GM19351 (cell line): ENCODE measurements around the gene FEM1B.

Source experiments
- ATAC-seq: cut with Tn5 transposase; IDR thresholded peaks from one replicate; pipeline ENCODE4 v1.9.1; 2021; ENCODE audit warnings: mild to moderate bottlenecking, moderate library complexity; ENCODE audit not compliant: unreplicated experiment

Gene FEM1B

GRCh38 chr15:68318931-68319909, 41.7 kb downstream of the FEM1B start:
- no peak for ATAC-seq

DNA sequence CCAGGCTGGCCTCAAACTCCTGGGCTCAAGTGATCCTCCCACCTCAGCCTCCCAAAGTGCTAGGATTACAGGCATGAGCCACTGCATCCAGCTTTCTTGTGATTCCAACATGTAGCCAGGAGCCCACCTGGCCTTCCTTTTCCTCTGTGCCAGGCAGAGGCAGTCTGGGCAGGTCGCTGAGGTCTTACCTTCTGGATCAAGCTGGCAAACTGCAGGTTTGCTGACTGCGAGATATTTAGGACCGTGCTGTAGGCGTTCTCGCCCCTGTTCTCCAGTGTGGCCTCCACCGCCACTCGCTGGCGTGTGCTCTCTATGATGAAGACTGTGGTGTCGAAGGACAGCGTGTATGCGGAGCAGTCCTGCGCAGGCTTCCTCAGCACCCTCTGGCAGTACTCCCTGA, 42.5 kb downstream of the FEM1B start:
- ATAC-seq: no peak

DNA sequence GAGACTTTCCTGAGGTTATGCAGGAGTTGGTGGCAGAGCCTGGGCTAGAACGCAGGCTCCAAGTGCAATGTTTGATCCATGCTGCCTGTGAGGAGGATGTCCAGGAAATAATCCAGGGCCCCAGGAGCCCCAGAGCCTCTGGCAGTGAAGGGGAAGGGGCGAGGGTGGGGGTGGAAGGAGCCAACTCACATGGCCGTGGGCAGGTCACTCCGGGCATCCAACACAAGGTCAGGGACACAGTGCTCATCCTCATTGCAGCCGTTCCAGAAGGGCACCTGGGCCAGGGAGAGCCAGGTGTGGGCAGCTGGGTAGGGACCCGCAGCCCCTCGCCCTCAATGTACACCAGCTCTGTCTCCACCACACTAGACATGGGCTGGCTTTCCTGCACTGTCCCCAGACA, 43.7 kb downstream of the FEM1B start:
- no peak for ATAC-seq

- ATAC-seq: no peak
Observed at GRCh38 chr15:68322796-68323195, 45.3 kb downstream of the FEM1B start.

- no peak for ATAC-seq
Observed at GRCh38 chr15:68325726-68326125, 48.2 kb downstream of the FEM1B start.

DNA sequence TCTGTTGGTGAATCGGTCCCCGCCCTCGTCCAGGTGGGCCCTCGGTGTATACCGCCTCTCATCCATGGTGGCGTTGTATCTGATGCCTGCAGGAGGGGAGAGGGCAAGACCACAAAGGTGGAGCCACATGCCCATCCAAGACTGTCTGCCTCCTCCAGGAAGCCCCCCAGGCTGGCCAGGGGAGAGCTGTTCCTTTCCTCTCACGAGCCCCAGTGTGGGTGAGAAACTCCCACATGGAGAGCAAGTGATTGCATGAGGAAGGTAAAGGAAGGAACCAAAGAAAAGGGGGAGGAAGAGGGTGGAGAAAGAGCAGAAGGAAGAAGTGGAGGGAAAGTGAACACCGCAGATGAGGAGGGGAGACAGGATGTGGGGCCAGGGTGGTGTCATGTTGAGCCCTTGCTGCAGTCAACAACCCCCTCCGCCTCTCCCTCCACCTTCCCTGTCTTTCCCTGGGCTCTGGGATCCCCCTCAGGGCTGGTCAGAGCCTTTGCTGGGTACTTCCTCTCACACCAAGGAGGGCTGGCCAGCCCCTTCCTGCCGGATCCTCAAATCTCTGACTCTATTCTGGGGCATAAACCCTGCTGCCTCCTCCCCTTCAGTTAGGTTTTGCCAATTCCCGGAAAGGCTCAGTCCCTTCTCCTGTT, 49.3 kb downstream of the FEM1B start:
- no peak for ATAC-seq

DNA sequence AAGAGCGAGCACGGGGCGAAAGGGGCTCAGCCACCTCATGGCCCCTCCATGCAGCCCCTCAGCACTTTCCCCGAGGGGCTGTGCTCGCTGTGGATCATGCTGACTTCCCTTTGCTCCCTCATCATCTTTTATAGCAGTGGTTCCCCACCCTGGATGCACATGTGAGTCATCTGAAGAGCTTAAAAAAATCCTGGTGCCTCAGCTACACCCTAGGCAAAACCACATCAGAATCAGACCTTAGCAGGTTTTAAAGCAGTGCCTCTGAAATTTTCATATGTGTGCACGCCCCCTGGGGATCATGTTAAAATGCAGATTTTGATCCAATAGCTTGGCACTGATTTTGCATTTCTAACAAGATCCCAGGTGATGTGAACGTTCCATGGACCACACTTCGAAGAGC, 50.9 kb downstream of the FEM1B start:
- no peak for ATAC-seq

DNA sequence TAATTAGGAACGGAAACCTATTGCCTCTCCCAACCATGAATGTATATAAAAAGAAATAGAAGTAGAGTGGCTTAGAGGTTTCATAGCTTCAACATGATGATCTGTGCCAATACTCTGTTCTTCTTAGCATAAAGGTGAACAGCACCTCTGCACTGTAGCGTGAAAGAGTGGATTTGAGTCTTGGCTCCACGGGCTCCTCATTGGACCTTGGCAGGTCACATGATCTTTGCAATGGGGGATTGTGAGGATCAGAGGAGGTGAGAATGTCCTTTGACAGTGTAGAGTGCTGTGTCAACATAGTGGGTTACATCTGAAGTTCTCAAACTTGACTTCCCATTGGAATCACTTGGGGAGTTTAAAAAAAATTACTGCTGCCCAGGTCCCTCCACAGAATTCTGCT, 51.4 kb downstream of the FEM1B start:
- no peak for ATAC-seq

GRCh38 chr15:68330416-68330815, 52.9 kb downstream of the FEM1B start:
- no peak for ATAC-seq

GRCh38 chr15:68330901-68331300, 53.4 kb downstream of the FEM1B start:
- ATAC-seq: no peak

DNA sequence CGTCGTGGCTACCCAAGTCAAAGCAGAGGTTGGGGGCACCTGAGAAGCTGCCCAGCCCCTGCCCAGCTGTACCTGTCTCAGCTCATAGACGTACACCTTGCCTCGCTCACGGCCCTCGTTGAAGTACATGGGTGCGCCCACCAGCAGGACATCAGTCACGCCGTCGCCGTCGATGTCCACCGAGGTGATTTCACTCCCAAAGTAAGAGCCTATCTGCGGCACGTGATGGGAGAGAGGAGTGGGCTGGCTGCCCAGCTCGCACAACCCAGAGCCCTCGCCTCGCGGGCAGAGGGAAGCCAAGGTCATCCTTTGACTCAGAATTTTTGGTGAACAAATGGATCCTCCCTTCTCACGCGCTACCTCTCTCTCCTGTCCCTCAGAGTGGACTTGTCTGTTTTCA, 54.7 kb downstream of the FEM1B start:
- no peak for ATAC-seq

DNA sequence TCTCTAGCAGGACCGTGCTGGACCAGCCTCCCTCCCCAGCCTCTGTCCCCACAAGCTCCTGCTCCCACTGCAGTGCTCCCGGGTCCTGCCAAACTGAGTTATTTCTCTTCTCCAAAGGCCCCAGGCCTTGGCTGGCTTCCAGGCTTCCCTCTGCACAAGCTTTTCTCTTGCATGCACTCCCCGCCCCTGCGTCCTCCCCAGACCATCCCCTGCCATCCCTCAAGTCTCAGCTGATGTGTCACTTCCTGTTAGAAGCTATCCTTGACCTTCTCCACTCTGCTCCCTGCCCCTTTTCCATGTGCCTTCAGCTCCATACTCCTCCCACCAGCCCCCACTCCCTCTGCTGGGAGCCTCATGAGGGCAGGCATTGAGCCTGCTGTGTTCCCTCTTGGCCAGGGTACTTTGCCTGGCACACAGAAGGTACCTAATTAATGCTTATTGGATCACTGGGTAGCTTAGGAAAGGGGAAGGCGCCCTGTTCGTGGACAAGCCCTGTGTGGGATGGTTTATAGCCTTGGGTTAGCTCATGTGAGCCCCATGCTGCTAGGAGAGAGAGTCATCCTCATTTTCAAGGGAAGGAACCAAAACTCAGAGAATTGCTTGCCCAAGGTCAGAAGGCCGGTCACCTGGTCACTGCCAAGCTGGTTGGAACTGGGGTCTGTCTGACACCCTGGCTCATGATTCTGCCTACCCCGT, 56.4 kb downstream of the FEM1B start:
- no peak for ATAC-seq

DNA sequence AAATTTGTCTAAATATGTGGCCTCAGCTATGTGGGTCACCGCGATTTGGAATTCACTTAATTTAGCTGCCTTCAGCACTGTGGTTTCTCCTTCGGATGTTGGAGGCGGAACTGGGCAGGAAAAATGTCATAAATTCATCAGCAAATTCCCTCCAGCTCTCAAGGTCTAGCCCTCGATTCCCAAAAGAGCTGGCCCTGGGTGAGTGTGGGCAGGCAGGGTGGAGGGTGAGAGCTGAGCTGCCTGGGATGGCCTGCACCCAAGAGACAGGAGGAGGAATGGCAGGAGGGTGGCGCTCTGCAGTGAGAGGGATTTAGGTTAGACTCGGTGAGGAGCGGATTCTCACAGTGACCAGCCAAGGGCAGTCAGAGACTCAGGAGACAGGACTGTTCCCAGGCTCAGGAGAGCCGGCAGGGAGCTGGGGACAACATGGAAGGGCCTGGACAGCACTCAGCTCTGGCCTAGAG, 57.1 kb downstream of the FEM1B start:
- ATAC-seq: no peak

- ATAC-seq: no peak
Observed at GRCh38 chr15:68335251-68335650, 57.7 kb downstream of the FEM1B start.

DNA sequence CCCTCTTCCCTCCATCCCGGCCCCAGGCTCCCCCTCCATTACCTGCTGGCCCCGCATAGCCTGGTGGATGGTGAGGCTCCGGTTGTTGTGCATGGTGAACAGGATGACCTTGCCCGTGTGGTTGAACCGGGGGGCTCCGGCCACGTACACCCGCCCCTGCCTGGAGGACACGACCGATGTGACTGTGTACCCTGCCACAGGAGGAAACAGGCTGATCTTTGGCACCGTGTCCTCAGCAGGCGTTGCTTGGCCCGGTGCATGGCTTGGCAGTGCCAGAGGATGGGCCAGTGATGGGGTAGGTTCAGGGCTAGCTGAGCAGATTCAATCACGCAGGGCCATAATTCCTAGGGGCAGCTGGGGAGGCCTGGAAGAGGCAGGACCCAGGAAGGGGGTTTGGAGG, 58.1 kb downstream of the FEM1B start:
- no peak for ATAC-seq

- no peak for ATAC-seq
Observed at GRCh38 chr15:68336516-68336915, 59.0 kb downstream of the FEM1B start.

DNA sequence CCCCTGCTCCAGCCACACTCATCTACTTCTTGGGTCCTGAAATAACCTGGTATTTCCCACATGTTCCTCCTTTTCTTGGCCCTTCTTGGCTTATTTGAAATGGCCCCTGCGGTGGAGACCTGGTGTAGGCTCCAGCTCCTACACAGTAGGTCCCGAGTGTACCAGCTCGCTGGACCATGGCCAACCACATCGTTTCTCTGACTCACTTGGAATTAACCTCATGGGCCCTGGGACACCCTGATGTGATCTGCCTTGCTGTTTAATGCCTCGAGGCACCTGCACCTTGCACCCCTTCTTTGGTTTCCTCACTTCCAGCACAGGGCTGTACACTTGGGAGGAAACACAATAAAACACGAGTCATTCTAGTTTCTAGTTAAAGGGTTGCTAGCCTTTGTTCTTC, 60.3 kb downstream of the FEM1B start:
- no peak for ATAC-seq

- ATAC-seq: no peak
Observed at GRCh38 chr15:68339481-68339880, 61.9 kb downstream of the FEM1B start.

DNA sequence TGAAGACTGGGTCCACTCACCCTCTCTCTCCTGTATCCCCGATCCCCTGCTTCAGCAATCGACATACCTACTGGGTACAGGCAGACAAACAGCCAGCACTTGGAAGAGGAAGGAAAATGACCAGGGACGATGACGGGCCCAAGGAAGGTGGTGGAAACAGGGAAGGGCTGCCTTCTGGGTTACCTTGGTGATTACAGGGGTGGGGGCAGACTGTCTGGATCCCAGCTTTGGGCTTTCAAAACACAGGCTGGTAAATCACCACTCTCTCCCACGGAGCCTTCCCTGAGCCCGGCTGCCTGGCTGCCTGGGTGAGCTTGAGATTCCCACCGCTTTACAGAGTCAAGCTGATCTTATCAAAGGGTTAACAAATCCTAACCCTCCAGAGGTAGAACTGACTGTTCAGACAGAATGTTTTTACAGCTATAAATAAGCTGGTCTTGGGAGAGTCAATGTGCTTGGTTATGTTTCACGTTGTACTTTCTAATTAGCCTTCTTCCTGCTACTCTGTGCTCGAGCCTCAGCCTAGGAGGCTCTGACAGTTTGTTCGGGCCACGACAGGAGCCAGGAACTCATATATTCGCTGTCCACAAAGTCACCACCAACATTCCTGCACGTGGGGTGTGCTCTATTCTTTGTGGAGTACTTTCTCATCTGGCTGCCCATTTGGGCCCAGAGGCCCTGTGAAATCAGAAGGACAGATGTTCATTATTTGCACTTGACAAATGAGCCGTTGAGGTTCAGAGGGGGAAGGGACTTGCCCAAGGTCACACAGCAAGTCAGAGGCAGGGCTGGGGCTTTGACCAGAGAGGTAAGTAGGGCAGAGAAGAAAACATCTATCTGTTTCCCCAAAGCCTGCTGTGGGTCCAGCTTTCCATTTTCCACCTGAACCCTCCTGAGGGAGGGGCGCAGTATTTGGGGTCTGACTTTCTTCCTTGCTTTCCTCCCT, 63.5 kb downstream of the FEM1B start:
- no peak for ATAC-seq
